ENCODE results near the gene AKIRIN1.

DNA sequence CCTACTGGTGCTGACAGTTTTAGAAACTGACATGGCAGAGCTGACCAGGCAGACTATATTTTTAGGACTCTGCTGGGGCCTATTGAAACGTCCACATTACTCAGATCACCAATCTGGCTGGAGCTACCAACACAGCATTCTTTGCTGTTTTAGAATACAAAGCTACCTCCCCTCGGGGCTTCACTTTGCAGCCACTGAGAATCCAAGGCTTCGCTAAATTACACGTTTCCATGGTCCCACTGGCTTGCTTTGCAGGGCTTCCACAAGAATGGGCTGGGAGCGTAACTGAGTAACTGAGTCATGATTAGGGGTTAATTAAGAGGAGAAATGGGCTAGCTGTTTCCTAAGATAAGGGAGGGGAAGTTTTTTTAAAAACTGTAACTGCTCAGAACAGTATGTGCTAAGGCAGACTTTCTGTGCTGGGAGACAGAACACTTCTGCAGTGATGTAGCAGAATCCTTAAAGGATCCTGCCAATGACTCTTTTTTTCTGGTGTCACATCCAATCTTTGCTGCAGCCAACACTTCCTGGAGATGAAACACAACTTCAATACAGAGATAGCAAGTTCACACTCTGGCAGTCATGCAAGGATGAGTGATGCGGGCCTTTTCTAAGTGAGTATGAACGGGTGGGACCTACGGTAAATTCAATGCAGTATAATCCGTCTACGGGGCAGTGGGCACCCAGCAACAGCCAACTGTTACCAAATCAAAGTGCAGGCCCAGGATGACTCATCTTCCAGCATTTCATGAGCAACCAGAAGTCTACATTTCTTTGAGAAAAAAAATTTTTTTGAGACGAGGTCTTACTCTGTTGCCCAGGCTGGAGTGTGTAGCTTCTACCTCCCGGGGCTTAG lies 56.5 kb downstream of the AKIRIN1 start:
- TF ChIP-seq, protein P1, sequence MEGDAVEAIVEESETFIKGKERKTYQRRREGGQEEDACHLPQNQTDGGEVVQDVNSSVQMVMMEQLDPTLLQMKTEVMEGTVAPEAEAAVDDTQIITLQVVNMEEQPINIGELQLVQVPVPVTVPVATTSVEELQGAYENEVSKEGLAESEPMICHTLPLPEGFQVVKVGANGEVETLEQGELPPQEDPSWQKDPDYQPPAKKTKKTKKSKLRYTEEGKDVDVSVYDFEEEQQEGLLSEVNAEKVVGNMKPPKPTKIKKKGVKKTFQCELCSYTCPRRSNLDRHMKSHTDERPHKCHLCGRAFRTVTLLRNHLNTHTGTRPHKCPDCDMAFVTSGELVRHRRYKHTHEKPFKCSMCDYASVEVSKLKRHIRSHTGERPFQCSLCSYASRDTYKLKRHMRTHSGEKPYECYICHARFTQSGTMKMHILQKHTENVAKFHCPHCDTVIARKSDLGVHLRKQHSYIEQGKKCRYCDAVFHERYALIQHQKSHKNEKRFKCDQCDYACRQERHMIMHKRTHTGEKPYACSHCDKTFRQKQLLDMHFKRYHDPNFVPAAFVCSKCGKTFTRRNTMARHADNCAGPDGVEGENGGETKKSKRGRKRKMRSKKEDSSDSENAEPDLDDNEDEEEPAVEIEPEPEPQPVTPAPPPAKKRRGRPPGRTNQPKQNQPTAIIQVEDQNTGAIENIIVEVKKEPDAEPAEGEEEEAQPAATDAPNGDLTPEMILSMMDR (conservative IDR thresholded peaks at IDR 0.05; ENCODE audit: low read length), result no peak
- TF ChIP-seq EZH2phosphoT487 (IDR thresholded peaks at IDR 0.05; ENCODE audit: borderline replicate concordance), result no peak
